Endothelial cell of umbilical vein (primary cell): Measurements from ENCODE around the gene CAP2. TPM values are rescaled to one million over a fixed set of nuclear protein-coding genes. Genes with fewer than 3 reads are reported as not detected.

ENCODE experiments used
- BruUV-seq: library from RNA; stranded (reverse); fragments of 400-500 nt; replicated peaks from 2 replicates; lab custom pipeline; 2021; lab: Mats Ljungman, UMichigan
- CTCF ChIA-PET: fragments of 300-600, 350-600 bp; sonication (Branson Sonifier 250); formaldehyde crosslinking; loops from one replicate; lab custom pipeline; 2021; ENCODE audit warnings: antibody characterized with exemption, inconsistent platforms; lab: Charles Lee
- POLR2A ChIA-PET: fragments of 300-600, 350-600 bp; sonication (Branson Sonifier 250); formaldehyde crosslinking; loops from one replicate; lab custom pipeline; 2021; ENCODE audit warnings: antibody characterized with exemption, inconsistent platforms; lab: Charles Lee
- DNase-seq: peaks from one replicate; pipeline ENCODE4 v3.0.0-alpha.2; 2011; ENCODE audit warnings: low read depth, low spot score
- FAIRE-seq: peaks from 2 replicates; lab custom pipeline; 2011; peaks lifted over from hg19 to GRCh38; lab: Jason Lieb, UNC
- H2AFZ ChIP-seq: 2 replicates; pipeline ENCODE4 v1.6.0; 2012; ENCODE audit warnings: low read depth, low read length, control low read depth, inconsistent platforms
- H3K27ac ChIP-seq: 2 replicates; pipeline ENCODE4 v1.5.1; 2011; ENCODE audit warnings: low read depth, mild to moderate bottlenecking, control low read depth, low read length, moderate library complexity; ENCODE audit not compliant: insufficient read depth
- H3K27me3 ChIP-seq, 2 experiments: 2 replicates each; pipeline versions ENCODE4 v1.6.0 to v1.6.1; 2011; ENCODE audit warnings: low read length in 2 of 2, mixed read lengths in 1 of 2; ENCODE audit not compliant: control insufficient read depth in 2 of 2, insufficient read depth in 2 of 2
- H3K36me3 ChIP-seq, 2 experiments: 2 replicates in 1 of 2; 3 replicates in 1 of 2; pipeline ENCODE4 v1.5.1; 2011; ENCODE audit warnings: low read length in 2 of 2, mild to moderate bottlenecking in 1 of 2, moderate library complexity in 1 of 2; ENCODE audit not compliant: control insufficient read depth in 2 of 2, insufficient read depth in 2 of 2; ENCODE audit errors: extremely low read depth in 1 of 2
- H3K4me1 ChIP-seq: 3 replicates; pipeline ENCODE4 v1.5.1; 2011; ENCODE audit warnings: mild to moderate bottlenecking, low read length; ENCODE audit not compliant: control insufficient read depth, insufficient read depth; ENCODE audit errors: extremely low read depth
- H3K4me2 ChIP-seq: 2 replicates; pipeline ENCODE4 v1.6.1; 2011; ENCODE audit warnings: low read length, control low read depth, mixed read lengths; ENCODE audit not compliant: insufficient read depth
- H3K4me3 ChIP-seq, 3 experiments: fragments of 200-600 bp in 1 of 3; sonication (generic), shearing (Covaris generic) in 1 of 3; replicated peaks in 1 of 3; 2 replicates each; pipeline ENCODE4 v1.5.1; 2011 to 2016; ENCODE audit warnings: control low read depth in 3 of 3, low read length in 3 of 3, mild to moderate bottlenecking in 2 of 3, inconsistent platforms in 1 of 3, low read depth in 1 of 3, moderate library complexity in 1 of 3; ENCODE audit not compliant: insufficient read depth in 1 of 3
- H3K79me2 ChIP-seq: 2 replicates; pipeline ENCODE4 v1.6.0; 2012; ENCODE audit warnings: low read length, inconsistent platforms; ENCODE audit not compliant: control insufficient read depth, insufficient read depth
- H3K9ac ChIP-seq: replicated peaks from 2 replicates; pipeline ENCODE3; 2011; ENCODE audit warnings: low read length, control low read depth; ENCODE audit not compliant: insufficient read depth; ENCODE audit errors: extremely low read depth
- H3K9me1 ChIP-seq: replicated peaks from 3 replicates; pipeline ENCODE4 v1.6.0; 2011; ENCODE audit warnings: mild to moderate bottlenecking, low read length; ENCODE audit not compliant: control insufficient read depth, insufficient read depth; ENCODE audit errors: extremely low read depth
- H3K9me3 ChIP-seq: replicated peaks from 2 replicates; pipeline ENCODE4 v1.5.1; 2012; ENCODE audit warnings: low read length, inconsistent platforms; ENCODE audit not compliant: control insufficient read depth, insufficient read depth
- H4K20me1 ChIP-seq: replicated peaks from 2 replicates; pipeline ENCODE3; 2011; ENCODE audit warnings: mild to moderate bottlenecking, low read length; ENCODE audit not compliant: control insufficient read depth, insufficient read depth; ENCODE audit errors: extremely low read depth
- CTCF ChIP-seq, 2 donors: IDR thresholded peaks; 1 replicate in 1 of 2; 2 replicates in 1 of 2; pipeline ENCODE4 v1.5.1; 2011; ENCODE audit warnings: low read length in 2 of 2, mild to moderate bottlenecking in 2 of 2, moderate library complexity in 2 of 2, control low read depth in 1 of 2, inconsistent platforms in 1 of 2, low read depth in 1 of 2; ENCODE audit not compliant: insufficient read depth in 1 of 2; ENCODE audit errors: extremely low read depth in 1 of 2
- EZH2 ChIP-seq: IDR thresholded peaks from 2 replicates; pipeline ENCODE4 v1.6.1; 2012; ENCODE audit warnings: borderline replicate concordance, low read depth, mild to moderate bottlenecking, moderate library complexity, low read length, inconsistent platforms; ENCODE audit not compliant: severe bottlenecking
- FOS ChIP-seq: IDR thresholded peaks from 2 replicates; pipeline ENCODE4 v1.6.1; 2011; ENCODE audit warnings: mild to moderate bottlenecking, low read length, moderate library complexity, borderline replicate concordance; ENCODE audit not compliant: insufficient read depth
- GATA2 ChIP-seq: IDR thresholded peaks from 2 replicates; pipeline ENCODE4 v1.7.0; 2011; ENCODE audit warnings: low read depth, mild to moderate bottlenecking, moderate library complexity, mixed read lengths, low read length; ENCODE audit not compliant: insufficient read length, insufficient read depth
- JUN ChIP-seq: IDR thresholded peaks from 2 replicates; pipeline ENCODE4 v1.6.1; 2011; ENCODE audit warnings: borderline replicate concordance, low read depth; ENCODE audit not compliant: insufficient read length, insufficient read depth
- MAX ChIP-seq: IDR thresholded peaks from 2 replicates; pipeline ENCODE4 v1.6.1; 2011; ENCODE audit not compliant: insufficient read depth, insufficient read length
- MYC ChIP-seq: IDR thresholded peaks from one replicate; pipeline ENCODE4 v1.6.1; 2011; ENCODE audit warnings: mild to moderate bottlenecking, low read depth, low read length
- POLR2A ChIP-seq: IDR thresholded peaks from 2 replicates; pipeline ENCODE4 v1.6.1; 2012; ENCODE audit warnings: low read depth, mild to moderate bottlenecking, control low read depth, low read length
- POLR2AphosphoS5 ChIP-seq: IDR thresholded peaks from 2 replicates; pipeline ENCODE4 v1.6.1; 2012; ENCODE audit warnings: low read depth, mild to moderate bottlenecking, control low read depth, low read length, moderate library complexity; ENCODE audit not compliant: insufficient read depth
- dilution Hi-C: fragments of 300-500 bp; cut with MboI; formaldehyde crosslinking; loops from one replicate; pipeline ENCODE4 v1.15.0; 2019; ENCODE audit warnings: low sequenced_read_pairs; ENCODE audit not compliant: extremely low pct_ligation_motif_present
- intact Hi-C: fragments of 100-400 bp; cut with micrococcal nuclease; formaldehyde crosslinking; loops from one replicate; pipeline ENCODE4 v1.10.0; 2022
- polyA plus RNA-seq, 4 experiments: library from polyadenylated mRNA; depleted of rRNA in 3 of 4; stranded (reverse) in 3 of 4; unstranded in 1 of 4; fragments of >200 nt; gene quantifications; 2 replicates each; pipeline versions ENCODE4 v1.2.1 to v1.2.3, GENCODE V29; 2011 to 2012; ENCODE audit warnings: missing spikeins in 1 of 4
- total RNA-seq: library from RNA; stranded (reverse); gene quantifications from 2 replicates; pipeline ENCODE4 v1.2.3, GENCODE V29; 2021

CAP2 gene
- total and polyA plus RNA-seq, 2 donors (not counting 3 experiments of a cell fraction or from before 2014, with no cell fraction given), result 12.2 to 21.3 TPM

- dilution Hi-C loops, result no loop called here
- FAIRE-seq (no peak), DNase-seq (no peak)
- POLR2A ChIA-PET, result no interaction called here
- Histone ChIP-seq H3K4me2 (no peak overlapping the region), H3K4me1 (no peaks in the 10 kb centered on the region), H3K27ac (no peak overlapping the region), H3K79me2 (no peaks in the 10 kb centered on the region), H3K27me3 (no peaks in the 10 kb centered on the region), H3K9me1 (no peaks in the 10 kb centered on the region), H3K4me3 (no peak overlapping the region), H3K9ac (no peak overlapping the region), H3K36me3 (no peaks in the 10 kb centered on the region), H2AFZ (no peak overlapping the region), H4K20me1 (no peaks in the 10 kb centered on the region), H3K9me3 (no peaks in the 10 kb centered on the region)
- TF ChIP-seq GATA2, result no peak
- TF ChIP-seq MYC, result no peak
- no peak for TF ChIP-seq CTCF (IDR thresholded peaks at IDR 0.05; ENCODE audit: extremely low read depth in 1 of 2, insufficient read depth in 1 of 2, low read depth in 1 of 2, low read length in 2 of 2)
- no peak for TF ChIP-seq FOS
- TF ChIP-seq EZH2, result no peak
- no peak for TF ChIP-seq MAX
- no peak for TF ChIP-seq POLR2A
- TF ChIP-seq JUN, result no peak
- no peak for TF ChIP-seq POLR2AphosphoS5
- CTCF ChIA-PET, result interaction anchor here (0.6 to 3.1 kb wide), 6 partner anchors 10 to 96 kb away, joined by 3 to 27 read pairs (median 4); partner anchors contain the start of gene FAM8A1
- intact Hi-C loops, result no loop called here
- BruUV-seq, result no TSS peak
These were observed 110.6 kb downstream of the CAP2 start for GRCh38 chr6:17504005-17504404.
